Stimulated activated CD8-positive, alpha-beta memory T cell treated with anti-CD3 and anti-CD28 coated beads, Interleukin-15, amount 100 ng/mL, for 24 hours (primary cell): Measurements from ENCODE around the gene SLCO3A1.

Source experiments
- DNase-seq: peaks from one replicate; pipeline ENCODE4 v3.0.0-alpha.2; 2020; ENCODE audit warnings: low read depth

Gene SLCO3A1

DNA sequence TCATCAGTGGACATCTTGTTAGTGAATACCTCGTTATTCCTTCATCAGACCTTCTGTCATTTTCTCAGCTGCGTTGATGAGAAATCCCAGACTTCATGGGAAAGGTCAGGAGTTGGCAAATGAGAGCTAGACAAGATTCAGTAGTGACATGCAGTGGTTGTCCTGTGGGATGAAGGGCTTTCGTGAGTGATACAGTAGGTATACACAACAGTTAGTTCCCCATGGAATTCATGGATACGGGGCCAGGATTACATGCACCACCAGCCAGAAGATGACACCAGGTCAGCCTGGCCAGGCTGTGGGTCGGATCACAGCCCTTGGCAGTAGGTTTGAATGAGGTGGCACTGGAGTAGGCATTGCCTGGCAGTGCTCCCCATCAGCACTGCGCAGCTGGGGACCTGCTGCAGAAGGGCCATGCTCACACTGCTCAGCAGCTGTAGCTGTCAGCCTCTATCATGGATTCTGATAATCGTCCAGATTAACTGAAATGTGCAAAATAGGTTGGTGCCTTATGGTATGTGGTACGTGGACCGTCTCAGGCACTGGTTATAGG, 150.1 kb downstream of the SLCO3A1 start:
- no peak for DNase-seq

DNA sequence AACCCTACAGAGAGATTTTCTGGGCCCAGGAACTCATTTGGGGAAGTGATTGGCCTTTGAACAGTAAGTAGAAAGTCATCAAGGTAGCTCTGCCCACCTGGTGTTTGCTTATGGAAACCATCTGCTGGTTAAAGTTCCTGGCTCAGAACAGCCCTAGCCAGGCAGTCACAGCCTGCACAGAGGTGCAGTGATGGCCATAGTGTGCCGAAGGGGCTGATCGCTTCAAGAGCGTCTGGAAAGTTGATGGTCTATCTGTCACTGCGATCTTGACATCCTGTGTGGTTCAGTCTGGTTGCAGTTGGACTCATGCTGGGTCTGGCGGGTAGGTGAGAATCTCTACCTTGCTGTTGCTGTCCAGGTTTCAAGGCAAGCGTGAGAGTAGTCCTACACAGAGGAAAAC, 151.6 kb downstream of the SLCO3A1 start:
- no peak for DNase-seq

DNA sequence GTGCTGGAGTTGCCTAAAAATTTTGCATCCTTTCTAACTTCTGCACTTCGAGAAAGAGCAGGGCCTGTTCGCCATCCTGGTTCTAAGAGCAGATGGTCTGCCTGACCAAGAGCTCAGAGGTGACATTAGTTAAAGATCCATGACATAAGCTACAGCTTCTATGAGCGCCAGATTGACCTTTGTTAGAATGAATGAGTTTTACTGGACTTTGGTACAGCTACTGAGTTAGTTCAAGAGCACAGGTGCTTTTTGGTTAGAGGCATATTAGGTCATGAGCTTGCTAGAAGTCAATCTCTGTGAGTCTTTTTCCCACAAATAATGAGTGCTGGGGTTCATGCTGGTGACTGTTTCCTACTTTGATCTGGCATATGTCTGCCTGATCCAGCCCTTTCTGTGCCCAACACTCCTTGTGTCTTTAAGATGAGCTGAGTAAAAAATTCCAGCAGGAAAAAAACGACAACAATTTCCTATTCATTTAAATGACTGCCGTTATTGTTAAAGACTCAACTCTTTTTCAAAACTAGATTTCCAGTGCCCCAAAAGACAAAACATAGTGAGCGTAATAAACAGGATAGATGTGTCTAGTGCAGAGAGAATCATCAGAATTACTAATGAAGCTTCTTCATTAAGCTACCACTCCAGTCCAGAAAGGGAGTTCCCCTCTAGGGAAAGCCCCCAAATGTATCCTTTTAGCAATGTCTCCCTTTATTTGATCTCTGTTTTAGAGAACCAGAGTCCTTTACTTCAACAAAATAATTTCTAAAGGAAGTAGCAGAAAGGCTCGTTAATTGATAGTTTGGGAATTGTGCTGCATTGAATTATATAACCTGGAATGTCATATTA, 152.9 kb downstream of the SLCO3A1 start:
- no peak for DNase-seq

DNA sequence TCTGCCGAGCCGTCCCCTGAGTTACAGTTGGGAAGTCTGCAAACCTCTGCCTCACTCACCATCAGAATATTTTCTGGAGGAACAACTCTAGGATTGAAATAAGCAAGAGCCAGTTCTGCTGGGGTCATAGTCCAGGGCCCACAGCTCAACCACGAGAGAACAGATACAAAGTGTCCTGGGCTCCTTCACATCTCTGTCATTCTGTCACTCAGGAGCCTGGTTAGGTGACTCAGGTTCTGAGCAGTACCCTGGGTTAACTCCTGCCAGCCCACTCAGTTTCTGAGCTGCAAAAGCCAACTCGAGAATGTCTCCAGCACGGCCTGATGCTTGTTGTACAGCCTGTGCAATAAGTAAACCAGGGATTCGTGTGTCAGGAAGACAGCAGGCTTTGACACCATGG, 155.7 kb downstream of the SLCO3A1 start:
- DNase-seq, result no peak

DNA sequence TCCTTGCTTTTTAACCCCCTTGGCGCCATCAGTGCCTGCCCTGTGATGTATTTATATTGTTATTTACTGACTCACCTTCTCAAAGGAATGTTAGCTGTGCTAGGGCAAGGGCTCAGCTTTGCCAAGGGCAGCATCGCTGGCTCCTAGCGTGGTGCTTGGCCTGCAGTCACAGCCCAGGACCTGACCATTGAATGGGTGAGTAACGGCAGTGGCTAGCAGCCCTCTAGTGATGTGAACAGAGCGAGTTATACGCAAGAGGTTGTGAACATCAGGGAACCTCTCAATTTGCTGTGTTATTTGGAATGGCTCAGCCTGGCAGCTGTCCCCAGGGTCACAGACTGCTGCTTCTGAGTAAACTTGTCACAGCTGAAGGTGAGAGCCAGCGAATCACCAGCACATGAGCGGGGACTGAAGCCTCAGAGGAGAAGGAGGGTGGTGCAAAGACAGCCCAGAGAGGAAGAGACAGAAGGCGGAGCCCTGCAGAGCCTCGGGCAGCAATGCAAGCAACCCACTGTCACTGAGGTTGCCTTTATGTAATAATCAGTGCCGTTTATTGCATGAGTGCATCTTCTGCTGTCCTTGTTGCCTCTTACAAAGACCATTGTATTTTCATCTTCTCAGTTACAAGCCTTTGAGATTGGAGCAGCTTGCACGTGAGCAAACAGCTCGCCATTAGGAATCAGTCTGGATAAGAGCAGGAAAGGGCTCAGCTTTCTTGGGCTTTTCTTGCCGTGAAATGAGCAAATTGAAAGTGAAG, 158.3 kb downstream of the SLCO3A1 start:
- no peak for DNase-seq

DNA sequence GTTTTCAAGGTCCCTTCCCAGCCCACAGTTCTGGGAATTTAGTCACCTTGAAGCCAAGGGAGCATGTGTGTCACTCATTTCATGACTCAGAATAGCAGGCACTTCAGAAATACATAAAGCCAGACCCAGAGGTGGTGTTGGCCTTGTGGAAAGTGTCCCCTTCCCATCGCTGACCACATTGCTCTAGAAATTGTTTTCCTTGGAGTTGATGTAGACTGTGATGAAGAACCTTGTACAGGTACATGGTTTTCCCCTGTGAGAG, 158.8 kb downstream of the SLCO3A1 start:
- no peak for DNase-seq

DNA sequence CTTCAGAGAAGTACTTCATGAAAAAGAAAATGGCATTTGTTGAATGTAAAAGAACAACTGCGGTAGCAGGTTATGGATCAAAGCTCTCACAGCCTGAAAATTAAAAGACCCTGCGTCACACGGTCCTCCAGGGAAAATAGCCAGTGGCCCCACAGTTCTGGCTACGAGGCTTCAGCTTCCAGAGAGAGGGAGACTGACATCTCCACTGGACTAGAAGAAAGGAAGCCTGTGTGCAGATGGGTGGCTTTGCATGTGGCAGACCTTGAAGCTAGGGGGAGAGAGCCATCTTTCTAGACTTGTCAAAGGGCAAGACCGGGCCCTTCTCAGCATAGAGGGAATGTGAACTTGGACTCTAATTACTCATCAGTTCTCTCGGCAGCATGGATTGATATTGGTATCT, 159.4 kb downstream of the SLCO3A1 start:
- no peak for DNase-seq

DNA sequence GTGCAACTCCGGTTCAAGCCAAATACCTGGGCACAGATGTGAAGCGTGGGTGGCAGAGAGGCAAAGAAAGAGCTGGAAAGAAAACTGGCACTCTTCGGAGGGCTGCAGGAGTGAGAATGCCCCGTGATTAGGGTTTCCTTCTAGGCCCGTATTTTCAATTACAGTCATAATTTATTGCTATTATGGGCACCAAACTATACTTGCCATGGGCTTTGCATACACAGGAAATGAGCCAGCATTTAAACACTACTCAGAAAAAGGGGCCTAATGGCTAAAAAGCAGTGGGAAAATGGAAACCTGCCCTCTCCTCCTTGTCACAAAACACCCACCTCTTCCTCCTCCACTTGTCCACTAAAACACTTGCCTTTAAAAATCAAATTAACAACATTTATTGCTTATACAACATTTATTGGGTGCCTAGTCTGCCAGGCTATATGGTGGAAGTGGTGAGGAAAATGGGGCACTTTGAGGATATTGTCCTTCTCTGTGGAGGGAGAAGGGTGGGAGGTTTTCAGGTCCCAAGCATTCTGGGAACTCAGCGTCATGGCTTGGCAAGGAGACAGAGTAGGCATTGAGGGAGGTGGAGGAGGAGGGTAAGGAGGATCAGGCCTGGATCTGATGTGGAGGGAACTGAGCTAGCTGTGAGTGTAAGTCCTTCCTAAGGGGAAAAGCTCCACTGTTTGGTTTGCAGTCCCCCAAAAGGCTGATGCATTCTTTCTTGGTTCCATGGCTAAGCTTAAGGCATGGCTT, 160.9 kb downstream of the SLCO3A1 start:
- DNase-seq, result no peak

DNA sequence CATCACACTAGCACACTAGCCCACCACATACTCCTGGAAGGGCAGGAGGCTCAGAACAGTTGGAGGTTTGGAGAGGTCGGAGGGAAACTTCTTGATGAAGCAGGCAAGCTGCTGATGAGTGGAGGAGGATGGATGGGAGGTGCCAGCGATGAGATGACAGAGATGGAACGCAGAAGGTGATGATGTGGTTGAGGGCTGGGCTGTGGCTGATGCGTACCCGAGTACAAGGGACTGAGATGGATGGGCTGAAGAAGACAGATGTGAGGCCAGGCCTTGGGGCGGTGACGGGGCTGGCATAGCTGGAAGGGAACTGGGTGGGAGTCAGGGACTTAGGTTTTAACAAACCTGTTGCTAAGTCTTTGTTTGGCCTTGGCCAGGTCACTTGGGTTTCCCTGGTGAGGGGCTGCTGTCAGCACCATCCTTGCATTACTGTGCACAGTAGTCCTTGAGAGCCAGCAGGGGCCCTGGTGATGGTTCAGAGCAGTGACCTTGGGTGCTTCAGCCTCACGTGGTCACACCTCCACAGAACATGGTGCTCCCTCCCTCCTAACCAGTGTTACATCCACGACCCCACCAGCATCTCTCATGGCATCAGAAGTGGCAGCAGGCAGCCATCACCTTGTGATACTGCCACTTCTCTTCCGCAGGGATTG, 164.5 kb downstream of the SLCO3A1 start:
- no peak for DNase-seq

DNA sequence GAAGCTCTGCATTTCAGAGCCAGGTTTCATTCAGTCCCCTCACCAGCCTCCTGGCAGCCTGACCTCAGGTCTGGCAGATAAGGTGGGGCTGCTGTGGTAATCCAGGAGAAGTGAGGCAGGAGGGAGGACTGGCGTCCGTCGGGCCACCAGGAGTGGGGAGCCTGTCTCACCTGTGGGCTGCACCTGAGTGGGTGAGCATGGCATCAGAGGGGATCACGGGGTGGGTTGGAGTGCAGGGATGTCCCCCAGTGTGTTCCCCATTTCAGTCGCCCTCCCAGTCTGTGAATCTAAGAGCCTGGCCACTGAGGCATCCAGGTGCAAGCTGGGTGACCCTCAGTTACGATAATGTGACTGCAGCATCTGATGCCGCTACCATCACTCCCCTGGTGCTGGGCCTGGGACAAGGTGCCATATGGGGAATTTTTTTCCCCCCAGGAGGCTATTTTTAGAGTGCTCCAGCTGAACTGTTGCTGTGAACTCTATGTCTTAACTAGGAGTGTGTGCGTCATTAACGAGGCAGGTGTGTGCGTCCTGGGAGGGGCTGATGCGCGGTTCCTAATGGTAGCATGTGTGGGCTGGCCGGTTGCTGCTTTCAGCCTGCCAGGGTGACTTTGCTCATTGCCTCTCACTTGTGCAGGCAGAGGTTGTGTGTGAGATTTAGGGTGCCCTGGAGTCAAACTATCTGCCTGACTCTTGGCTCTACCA, 165.2 kb downstream of the SLCO3A1 start:
- DNase-seq, result no peak

DNA sequence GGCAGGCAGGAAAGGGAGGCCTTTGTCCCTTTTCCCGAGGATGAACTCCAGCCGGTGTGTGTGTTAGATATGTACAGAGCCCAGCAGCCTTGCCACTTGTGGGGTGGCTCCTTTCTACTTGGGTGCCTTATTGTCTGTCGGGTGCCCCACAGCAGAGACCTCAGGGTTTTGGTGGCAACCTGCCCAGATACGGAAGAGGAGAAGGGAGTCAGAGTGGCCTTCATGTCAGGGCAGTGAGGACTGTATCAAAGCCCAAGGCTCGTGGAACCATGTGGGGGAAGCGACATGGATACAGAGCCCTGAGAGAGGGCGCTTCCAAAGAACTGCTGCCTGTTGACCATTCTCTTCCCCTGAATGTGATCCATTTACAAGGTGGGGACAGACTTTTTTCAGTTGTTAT, 166.2 kb downstream of the SLCO3A1 start:
- DNase-seq, result no peak

DNA sequence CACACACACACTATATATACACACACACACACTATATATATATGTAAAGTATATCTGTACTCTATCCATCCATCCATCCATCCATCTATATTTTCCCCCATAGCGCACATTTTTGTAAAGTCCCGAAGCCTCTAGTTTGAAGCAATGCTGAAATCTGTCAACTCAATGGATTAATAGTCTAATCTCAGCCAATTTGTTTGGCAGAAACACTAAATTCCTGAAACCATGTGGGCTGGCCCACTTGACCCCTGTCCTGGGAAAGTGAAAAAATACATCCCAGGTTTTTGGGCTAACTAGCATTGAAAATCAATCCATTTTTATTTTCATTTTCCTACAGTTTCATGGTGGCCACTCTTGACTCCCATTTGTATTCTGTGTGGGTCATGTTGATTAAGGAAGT, 166.7 kb downstream of the SLCO3A1 start:
- no peak for DNase-seq

DNA sequence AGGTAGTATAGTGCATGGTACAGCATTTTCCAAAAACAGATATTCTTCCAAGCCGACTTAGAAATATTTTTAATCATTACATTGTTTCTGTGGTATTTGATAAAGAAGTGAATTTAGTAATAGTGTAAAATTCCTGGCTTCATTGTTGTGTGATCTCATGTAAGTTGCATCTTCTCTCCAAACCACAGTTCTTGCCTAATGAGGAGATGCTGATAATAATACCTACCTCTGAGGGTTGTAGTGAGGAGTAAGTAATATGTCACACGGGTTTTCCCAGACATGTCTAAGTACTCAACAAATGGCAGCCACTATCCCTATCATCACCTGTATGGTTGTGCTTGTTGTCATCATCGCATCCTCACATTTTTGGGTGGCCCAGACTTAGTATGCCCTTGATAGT, 167.3 kb downstream of the SLCO3A1 start:
- DNase-seq, result no peak

DNA sequence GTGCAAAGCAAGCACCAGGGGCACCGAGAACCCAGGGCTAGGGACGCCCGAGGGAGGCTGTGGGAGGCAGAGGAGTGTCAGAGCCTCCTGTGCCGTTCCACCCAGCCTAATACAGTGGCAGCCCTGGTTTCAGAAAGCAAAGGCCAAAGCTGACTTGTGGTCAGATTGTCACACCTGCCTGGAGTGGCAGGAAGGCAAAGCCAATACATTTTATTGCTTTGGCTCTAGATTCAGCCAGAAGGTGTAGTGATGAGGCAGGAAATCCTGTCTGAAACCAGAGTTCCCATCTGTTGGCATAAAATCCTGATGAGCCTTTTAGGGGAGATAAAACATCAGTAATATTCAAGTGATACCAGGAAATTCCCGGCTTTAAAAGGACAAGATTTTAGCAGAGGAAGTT, 168.3 kb downstream of the SLCO3A1 start:
- no peak for DNase-seq

DNA sequence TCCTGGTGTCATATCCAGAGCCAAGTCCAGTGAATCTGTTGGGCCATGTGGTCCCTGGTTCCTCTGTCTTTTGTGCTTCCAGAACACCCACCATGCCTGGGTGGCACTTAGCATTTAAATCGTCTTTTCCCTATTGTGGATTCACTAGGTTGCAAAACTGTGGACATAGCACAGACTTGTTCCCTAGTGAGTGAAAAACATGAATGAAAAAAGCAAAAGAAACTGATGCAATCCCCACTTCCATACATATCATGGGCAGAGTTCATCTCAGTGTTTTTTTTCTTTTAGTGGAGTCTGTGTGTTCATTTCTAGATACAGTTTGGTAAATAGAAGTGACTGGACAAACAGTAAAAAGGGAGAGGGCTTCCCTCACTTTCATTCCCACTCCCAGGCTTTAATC, 170.5 kb downstream of the SLCO3A1 start:
- no peak for DNase-seq

DNA sequence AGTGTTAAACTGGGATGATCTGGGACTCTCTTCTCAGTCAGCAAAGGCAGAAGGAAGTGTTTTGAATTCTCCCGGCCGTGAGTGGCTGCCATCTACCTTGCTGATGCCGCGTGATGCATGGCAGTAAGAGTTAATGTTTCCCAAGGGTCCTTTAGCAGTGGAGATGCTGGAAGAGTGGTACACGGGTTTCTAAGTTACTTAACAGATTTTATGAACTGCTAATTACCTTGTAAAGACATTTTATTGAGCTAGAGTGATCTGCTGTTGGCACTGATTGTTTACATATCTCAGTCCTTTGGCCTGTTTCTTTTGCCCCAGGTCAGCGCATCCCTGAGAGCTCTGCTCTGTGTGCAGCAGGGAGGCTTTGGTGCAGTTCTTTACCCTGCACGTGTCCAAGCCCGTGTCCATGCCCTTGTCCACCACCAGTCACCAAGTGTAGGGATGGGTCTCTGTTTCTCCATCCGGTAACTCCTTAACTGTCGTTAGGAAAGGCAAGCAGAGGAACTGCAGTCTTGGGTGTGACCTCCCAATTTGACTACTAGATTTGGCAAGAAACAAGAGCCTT, 172.3 kb downstream of the SLCO3A1 start:
- DNase-seq, result no peak

DNA sequence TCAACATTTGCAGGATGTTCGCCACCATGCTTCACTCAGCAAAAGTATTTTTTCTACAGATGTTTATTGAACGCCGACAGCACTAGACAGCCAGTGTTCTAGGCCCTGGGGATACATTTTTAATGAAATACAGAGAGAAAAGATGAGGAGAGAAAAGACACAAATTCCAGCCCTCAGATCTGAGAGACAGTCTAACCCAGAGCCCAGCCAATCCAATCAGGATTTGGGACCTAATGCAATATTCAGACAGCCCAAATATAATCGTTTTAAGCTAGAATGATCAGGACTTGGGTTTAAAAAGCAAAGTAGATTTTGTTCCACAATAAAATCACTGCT, 174.8 kb downstream of the SLCO3A1 start:
- DNase-seq, result no peak

DNA sequence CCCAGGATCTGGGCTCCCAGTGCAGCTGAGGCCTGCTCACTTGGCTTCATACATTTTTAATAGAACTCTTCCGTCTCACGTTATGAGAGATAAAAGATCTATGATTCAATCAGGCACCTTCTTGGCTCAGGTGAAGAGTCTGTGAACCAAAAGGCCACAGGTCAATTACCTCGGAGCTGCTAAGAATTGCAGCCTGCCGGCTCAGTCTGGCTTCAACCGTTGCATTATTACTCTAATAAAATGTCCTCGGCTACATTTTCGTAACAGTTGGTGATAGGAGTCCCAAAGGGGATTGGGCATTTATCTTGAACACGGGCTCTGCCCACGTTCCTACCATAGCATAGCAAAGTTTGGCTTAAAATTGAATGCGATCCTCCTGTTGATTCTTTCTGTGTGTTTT, 176.3 kb downstream of the SLCO3A1 start:
- no peak for DNase-seq

DNA sequence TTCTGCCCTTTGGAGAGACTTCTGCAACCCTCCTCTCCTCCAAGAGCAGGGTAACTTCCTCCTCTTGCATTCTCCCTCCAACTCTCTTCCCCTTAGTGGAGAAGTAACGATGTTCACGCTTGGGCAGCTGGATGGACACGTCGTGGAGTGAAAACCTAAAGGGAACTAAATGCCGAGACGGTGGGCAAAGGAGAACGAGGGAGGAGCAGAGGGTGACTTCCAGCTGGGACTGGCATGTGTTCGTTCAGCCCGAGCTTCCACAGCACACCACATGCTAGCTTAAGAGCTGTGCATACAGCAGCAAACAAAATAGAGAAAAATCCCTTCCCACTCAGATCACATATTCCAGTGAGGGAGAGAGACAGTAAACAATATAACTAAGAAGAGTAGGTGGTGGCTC, 179.8 kb downstream of the SLCO3A1 start:
- no peak for DNase-seq

DNA sequence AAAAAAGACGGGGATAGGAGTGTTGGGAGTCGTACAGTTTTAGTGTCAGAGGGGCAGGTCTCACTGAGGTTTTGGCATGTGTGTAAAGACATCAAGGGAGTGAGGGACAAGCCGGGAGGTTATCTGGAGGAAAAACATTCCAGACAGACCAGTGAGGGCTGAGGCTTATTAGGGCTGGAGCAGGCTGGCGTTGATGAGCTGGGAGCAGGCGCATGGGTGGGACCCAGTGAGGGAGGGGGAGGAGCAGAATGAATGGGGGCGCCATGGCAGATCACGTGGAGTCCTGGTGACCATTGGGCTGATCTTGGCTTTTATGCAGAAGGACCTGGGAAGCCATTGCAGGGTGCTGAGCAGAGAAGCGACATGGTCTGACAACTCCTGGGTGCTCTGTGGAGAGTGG, 180.2 kb downstream of the SLCO3A1 start:
- DNase-seq, result no peak

DNA sequence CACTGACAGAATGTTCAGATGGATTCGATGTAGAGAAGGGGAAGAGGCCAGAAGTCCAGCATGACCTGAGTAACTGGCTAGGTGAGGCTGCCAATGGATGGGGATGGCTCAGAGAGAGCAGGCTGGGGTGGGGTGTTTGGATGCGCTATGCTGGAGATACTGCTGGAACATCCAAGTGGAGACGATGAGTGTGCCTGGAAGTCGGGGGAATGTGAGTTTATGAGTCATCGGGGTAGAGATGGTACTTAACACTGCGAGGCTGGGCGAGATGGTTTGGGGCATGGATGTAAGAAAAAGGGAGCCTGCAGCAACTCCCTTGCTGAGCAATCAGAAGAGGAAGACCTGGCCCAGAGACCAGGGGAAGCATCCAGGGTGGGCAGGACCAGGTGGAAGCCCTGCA, 180.7 kb downstream of the SLCO3A1 start:
- no peak for DNase-seq

DNA sequence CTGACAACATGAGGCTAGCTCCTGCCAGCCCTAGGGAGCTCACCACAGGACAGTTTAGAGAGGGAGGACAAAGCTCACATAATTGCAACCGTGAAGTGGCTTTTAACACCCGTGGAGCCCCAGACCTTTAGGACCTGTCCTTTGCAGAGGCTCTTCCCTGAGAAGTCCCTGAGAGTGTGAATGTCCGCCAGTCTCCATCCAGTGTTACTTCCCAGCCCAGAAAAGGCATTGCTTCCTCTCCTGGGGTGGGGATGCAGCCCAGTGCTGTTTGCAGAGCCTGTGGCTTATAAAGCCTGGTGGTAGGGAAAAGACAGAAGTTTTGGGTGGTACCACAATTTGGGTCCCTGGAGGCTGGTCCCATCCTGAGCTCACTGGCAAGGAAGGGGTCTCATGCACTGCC, 182.0 kb downstream of the SLCO3A1 start:
- no peak for DNase-seq
